ENCODE measurements around the gene GJA1.
"Not testable (repeated sequence)": the region's sequence is repeated elsewhere in the genome, so short reads cannot be mapped to it uniquely, and the experiment has no call there.

- TF ChIP-seq USF2 (IDR thresholded peaks at IDR 0.05; ENCODE audit: low read depth, low read length); RAD21 (IDR thresholded peaks at IDR 0.05; ENCODE audit: low read length); CTCF (conservative IDR thresholded peaks at IDR 0.05; ENCODE audit: low read depth, low read length); POLR2A (IDR thresholded peaks at IDR 0.05; ENCODE audit: low read depth, low read length); BHLHE40 (IDR thresholded peaks at IDR 0.05; ENCODE audit: low read depth, low read length); FOS (IDR thresholded peaks at IDR 0.05; ENCODE audit: low read depth, low read length); ELK1 (IDR thresholded peaks at IDR 0.05; ENCODE audit: borderline replicate concordance, low read depth, low read length); SMC3 (IDR thresholded peaks at IDR 0.05; ENCODE audit: low read depth, low read length); MXI1 (IDR thresholded peaks at IDR 0.05; ENCODE audit: borderline replicate concordance, low read depth, low read length); CHD1 (IDR thresholded peaks at IDR 0.05; ENCODE audit: low read depth, low read length): not testable (repeated sequence)
- peak; percentile 58; the same call in 1 of the 2 replicates for TF ChIP-seq CEBPB (IDR thresholded peaks at IDR 0.05; ENCODE audit: low read depth, low read length)
These were observed 13.1 kb downstream of the GJA1 start for GRCh38 chr6:121448528-121448927.

Data from IMR-90 (cell line).